Mammary epithelial cell (primary cell): ENCODE data around the gene SLC22A31.

Source experiments
- CTCF ChIP-seq, 2 donors: IDR thresholded peaks in 1 of 2; conservative IDR thresholded peaks in 1 of 2; 2 replicates each; pipeline ENCODE4 v1.5.1; 2011 to 2012; ENCODE audit warnings: inconsistent platforms in 2 of 2, low read length in 2 of 2, mild to moderate bottlenecking in 2 of 2, control low read depth in 1 of 2, low read depth in 1 of 2; ENCODE audit not compliant: insufficient read depth in 1 of 2; ENCODE audit errors: extremely low read depth in 1 of 2
- EZH2 ChIP-seq: IDR thresholded peaks from 2 replicates; pipeline ENCODE4 v1.6.1; 2012; ENCODE audit warnings: low read length, inconsistent platforms, borderline replicate concordance

- TF ChIP-seq EZH2 (no peak), CTCF (conservative IDR thresholded peaks at IDR 0.05 in 1 of 2, IDR thresholded peaks at IDR 0.05 in 1 of 2; ENCODE audit: extremely low read depth in 1 of 2, insufficient read depth in 1 of 2, low read depth in 1 of 2, low read length in 2 of 2) (no peak)
These were observed 12.5 kb downstream of the SLC22A31 start for GRCh38 chr16:89187770-89188392.
